OCI-LY7 (cell line): ENCODE results near the gene EHD3. TPM values are rescaled to one million over a fixed set of nuclear protein-coding genes. Genes with fewer than 3 reads are reported as not detected.

ENCODE experiments used
- BruUV-seq: library from RNA; stranded (reverse); fragments of 400-500 nt; replicated peaks from 2 replicates; lab custom pipeline; 2021; lab: Mats Ljungman, UMichigan
- CTCF ChIA-PET: fragments of 300-600 bp; sonication (Branson Sonifier 250); formaldehyde crosslinking; loops from one replicate; lab custom pipeline; 2022; ENCODE audit warnings: antibody characterized with exemption; ENCODE audit not compliant: unreplicated experiment; lab: Charles Lee
- POLR2A ChIA-PET: fragments of 300-600 bp; sonication (Branson Sonifier 250); formaldehyde crosslinking; loops from one replicate; lab custom pipeline; 2022; ENCODE audit warnings: antibody characterized with exemption; lab: Charles Lee
- DNase-seq: peaks from one replicate; pipeline ENCODE4 v3.0.0-alpha.2; 2015; ENCODE audit warnings: low spot score
- H2AFZ ChIP-seq: fragments of 200-600 bp; sonication (generic), shearing (Covaris generic); 2 replicates; pipeline ENCODE4 v1.6.1; 2014; ENCODE audit warnings: mild to moderate bottlenecking, antibody characterized with exemption, low read length, moderate library complexity
- H3K27ac ChIP-seq: fragments of 200-600 bp; sonication (generic); 2 replicates; pipeline ENCODE4 v1.5.1; 2014; ENCODE audit warnings: mixed run types, low read depth, mild to moderate bottlenecking, moderate library complexity, low read length, inconsistent platforms; ENCODE audit not compliant: poor library complexity, severe bottlenecking
- H3K36me3 ChIP-seq: fragments of 200-600 bp; sonication (generic); 2 replicates; pipeline ENCODE4 v1.6.1; 2014; ENCODE audit warnings: mild to moderate bottlenecking, antibody characterized with exemption, low read length, moderate library complexity, mixed read lengths; ENCODE audit not compliant: insufficient read depth
- H3K4me1 ChIP-seq: fragments of 200-600 bp; sonication (generic); 2 replicates; pipeline ENCODE4 v1.5.1; 2014; ENCODE audit warnings: mild to moderate bottlenecking, low read length; ENCODE audit not compliant: insufficient read depth, poor library complexity, severe bottlenecking
- H3K4me2 ChIP-seq: fragments of 200-600 bp; sonication (generic); 2 replicates; pipeline ENCODE4 v1.6.1; 2014; ENCODE audit warnings: mild to moderate bottlenecking, low read length
- H3K4me3 ChIP-seq: fragments of 200-600 bp; sonication (generic); 2 replicates; pipeline ENCODE4 v1.5.1; 2014; ENCODE audit warnings: mild to moderate bottlenecking, low read depth, low read length; ENCODE audit not compliant: poor library complexity, severe bottlenecking
- H3K79me2 ChIP-seq: fragments of 200-600 bp; sonication (generic); 2 replicates; pipeline ENCODE4 v1.6.1; 2016; ENCODE audit warnings: low read depth, mild to moderate bottlenecking, low read length, moderate library complexity, mixed read lengths; ENCODE audit not compliant: insufficient read depth
- H3K9me2 ChIP-seq: fragments of 200-600 bp; sonication (generic); 2 replicates; pipeline ENCODE4 v1.6.1; 2016; ENCODE audit warnings: mild to moderate bottlenecking, low read length, mixed read lengths; ENCODE audit not compliant: insufficient read depth
- H3K9me3 ChIP-seq: fragments of 200-600 bp; sonication (generic); 2 replicates; pipeline ENCODE4 v1.6.1; 2014; ENCODE audit warnings: mild to moderate bottlenecking, mixed run types, low read length, mixed read lengths
- H4K20me1 ChIP-seq: fragments of 200-600 bp; sonication (generic); 2 replicates; pipeline ENCODE4 v1.6.1; 2014; ENCODE audit warnings: mild to moderate bottlenecking, antibody characterized with exemption, low read length, moderate library complexity, mixed read lengths; ENCODE audit not compliant: insufficient read depth
- CTCF ChIP-seq: fragments of 200-600 bp; sonication (generic); conservative IDR thresholded peaks from 2 replicates; pipeline ENCODE4 v1.5.1; 2014; ENCODE audit warnings: mild to moderate bottlenecking, antibody characterized with exemption, low read length, moderate library complexity, mixed read lengths
- EZH2phosphoT487 ChIP-seq: fragments of 200-600 bp; sonication (generic); IDR thresholded peaks from 2 replicates; pipeline ENCODE4 v1.6.1; 2018; ENCODE audit warnings: low read depth, borderline replicate concordance, mild to moderate bottlenecking, mixed run types, antibody characterized with exemption, low read length, moderate library complexity, mixed read lengths
- intact Hi-C: fragments of 100-400 bp; cut with micrococcal nuclease; formaldehyde crosslinking; loops from one replicate; pipeline ENCODE4 v1.10.0; 2022; ENCODE audit not compliant: unreplicated experiment
- total RNA-seq, 2 experiments: library from RNA; depleted of rRNA in 1 of 2; stranded (reverse); fragments of >200 nt in 1 of 2; shearing (Covaris generic) in 1 of 2; gene quantifications; 2 replicates each; pipeline ENCODE4 v1.2.3, GENCODE V29; 2014 to 2022

The EHD3 gene
- total RNA-seq, 2 experiments from 2014 or later = 0.73 to 3.4 TPM

GRCh38 chr2:31249009-31249690 lies 15.2 kb downstream of the EHD3 start:
- H3K4me1 ChIP-seq = peaks cover 41% of the 10 kb centered on the region
- H3K27ac ChIP-seq = no peak overlapping the region

GRCh38 chr2:31251018-31251417 lies 17.1 kb downstream of the EHD3 start:
- H3K27ac ChIP-seq = peak overlapping the region; percentile 95
- intact Hi-C loops = loop anchor here (10.0 kb wide), 2 partner anchors 914 to 966 kb away; partner anchors contain the start of gene SLC30A6
- peak; percentile 9 for DNase-seq
- H3K4me1 ChIP-seq = peaks cover 60% of the 10 kb centered on the region
- ChIA-PET CTCF (interaction anchor here (0.5 to 3.0 kb wide), 3 partner anchors 13 to 584 kb away, joined by 3 to 11 read pairs (median 3); partner anchors contain the start of gene EHD3), POLR2A (no interaction called here)
- H2AFZ ChIP-seq = no peak overlapping the region
- H3K9me3 ChIP-seq = 0 out of 2 replicates have a peak, but pooled peaks cover 5% of the 10 kb centered on the region
- no peaks in the 10 kb centered on the region for H4K20me1 ChIP-seq
- H3K4me3 ChIP-seq = no peak overlapping the region
- H3K9me2 ChIP-seq = no peaks in the 10 kb centered on the region
- no TSS peak for BruUV-seq
- TF ChIP-seq EZH2phosphoT487 (no peak), CTCF (no peak)
- H3K4me2 ChIP-seq = peak overlapping the region; percentile 74
- H3K36me3 ChIP-seq = peaks cover 49% of the 10 kb centered on the region
- H3K79me2 ChIP-seq = peaks cover 13% of the 10 kb centered on the region; the same call in 1 of the 2 replicates

More at GRCh38 chr2:31249009-31249690, 15.2 kb downstream of the EHD3 start:
- ChIA-PET POLR2A (no interaction called here), CTCF (interaction anchor here (0.5 kb wide), 1 partner anchor 7 kb away, joined by 3 read pairs; no protein-coding TSS in a partner anchor)
- H3K4me3 ChIP-seq = no peak overlapping the region
- H3K9me3 ChIP-seq = 0 out of 2 replicates have a peak, but pooled peaks cover 5% of the 10 kb centered on the region
- H3K9me2 ChIP-seq = no peaks in the 10 kb centered on the region
- DNase-seq = no peak
- no peak for TF ChIP-seq CTCF
- no peak for TF ChIP-seq EZH2phosphoT487
- peaks cover 62% of the 10 kb centered on the region for H3K36me3 ChIP-seq
- no TSS peak for BruUV-seq
- peaks cover 5% of the 10 kb centered on the region; the same call in 1 of the 2 replicates for H3K79me2 ChIP-seq
- intact Hi-C loops = no loop called here
- H2AFZ ChIP-seq = no peak overlapping the region
- H4K20me1 ChIP-seq = no peaks in the 10 kb centered on the region
- H3K4me2 ChIP-seq = no peak overlapping the region
